ENCODE measurements around the gene RAPGEF5.

Gene RAPGEF5

GRCh38 chr7:22195397-22196172 is 161.4 kb downstream of the RAPGEF5 start:
- no peak for TF ChIP-seq POLR2AphosphoS5 (IDR thresholded peaks at IDR 0.05; ENCODE audit: low read depth)
- TF ChIP-seq, protein P1, sequence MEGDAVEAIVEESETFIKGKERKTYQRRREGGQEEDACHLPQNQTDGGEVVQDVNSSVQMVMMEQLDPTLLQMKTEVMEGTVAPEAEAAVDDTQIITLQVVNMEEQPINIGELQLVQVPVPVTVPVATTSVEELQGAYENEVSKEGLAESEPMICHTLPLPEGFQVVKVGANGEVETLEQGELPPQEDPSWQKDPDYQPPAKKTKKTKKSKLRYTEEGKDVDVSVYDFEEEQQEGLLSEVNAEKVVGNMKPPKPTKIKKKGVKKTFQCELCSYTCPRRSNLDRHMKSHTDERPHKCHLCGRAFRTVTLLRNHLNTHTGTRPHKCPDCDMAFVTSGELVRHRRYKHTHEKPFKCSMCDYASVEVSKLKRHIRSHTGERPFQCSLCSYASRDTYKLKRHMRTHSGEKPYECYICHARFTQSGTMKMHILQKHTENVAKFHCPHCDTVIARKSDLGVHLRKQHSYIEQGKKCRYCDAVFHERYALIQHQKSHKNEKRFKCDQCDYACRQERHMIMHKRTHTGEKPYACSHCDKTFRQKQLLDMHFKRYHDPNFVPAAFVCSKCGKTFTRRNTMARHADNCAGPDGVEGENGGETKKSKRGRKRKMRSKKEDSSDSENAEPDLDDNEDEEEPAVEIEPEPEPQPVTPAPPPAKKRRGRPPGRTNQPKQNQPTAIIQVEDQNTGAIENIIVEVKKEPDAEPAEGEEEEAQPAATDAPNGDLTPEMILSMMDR (IDR thresholded peaks at IDR 0.05; ENCODE audit: insufficient read depth, low read length): no peak
- no peak for TF ChIP-seq GABPA (IDR thresholded peaks at IDR 0.05; ENCODE audit: low read depth)
- TF ChIP-seq SPI1 (IDR thresholded peaks at IDR 0.05; ENCODE audit: borderline replicate concordance, low read depth): no peak
- TF ChIP-seq, protein P2, sequence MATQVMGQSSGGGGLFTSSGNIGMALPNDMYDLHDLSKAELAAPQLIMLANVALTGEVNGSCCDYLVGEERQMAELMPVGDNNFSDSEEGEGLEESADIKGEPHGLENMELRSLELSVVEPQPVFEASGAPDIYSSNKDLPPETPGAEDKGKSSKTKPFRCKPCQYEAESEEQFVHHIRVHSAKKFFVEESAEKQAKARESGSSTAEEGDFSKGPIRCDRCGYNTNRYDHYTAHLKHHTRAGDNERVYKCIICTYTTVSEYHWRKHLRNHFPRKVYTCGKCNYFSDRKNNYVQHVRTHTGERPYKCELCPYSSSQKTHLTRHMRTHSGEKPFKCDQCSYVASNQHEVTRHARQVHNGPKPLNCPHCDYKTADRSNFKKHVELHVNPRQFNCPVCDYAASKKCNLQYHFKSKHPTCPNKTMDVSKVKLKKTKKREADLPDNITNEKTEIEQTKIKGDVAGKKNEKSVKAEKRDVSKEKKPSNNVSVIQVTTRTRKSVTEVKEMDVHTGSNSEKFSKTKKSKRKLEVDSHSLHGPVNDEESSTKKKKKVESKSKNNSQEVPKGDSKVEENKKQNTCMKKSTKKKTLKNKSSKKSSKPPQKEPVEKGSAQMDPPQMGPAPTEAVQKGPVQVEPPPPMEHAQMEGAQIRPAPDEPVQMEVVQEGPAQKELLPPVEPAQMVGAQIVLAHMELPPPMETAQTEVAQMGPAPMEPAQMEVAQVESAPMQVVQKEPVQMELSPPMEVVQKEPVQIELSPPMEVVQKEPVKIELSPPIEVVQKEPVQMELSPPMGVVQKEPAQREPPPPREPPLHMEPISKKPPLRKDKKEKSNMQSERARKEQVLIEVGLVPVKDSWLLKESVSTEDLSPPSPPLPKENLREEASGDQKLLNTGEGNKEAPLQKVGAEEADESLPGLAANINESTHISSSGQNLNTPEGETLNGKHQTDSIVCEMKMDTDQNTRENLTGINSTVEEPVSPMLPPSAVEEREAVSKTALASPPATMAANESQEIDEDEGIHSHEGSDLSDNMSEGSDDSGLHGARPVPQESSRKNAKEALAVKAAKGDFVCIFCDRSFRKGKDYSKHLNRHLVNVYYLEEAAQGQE (IDR thresholded peaks at IDR 0.05; ENCODE audit: insufficient replicate concordance, low read depth): no peak
- H3K4me3 ChIP-seq (replicated peaks; ENCODE audit: insufficient read depth, low read length): no peak overlapping the region
- no peak for DNase-seq (ENCODE audit: low read depth in 1 of 2, low spot score in 1 of 2)
- H3K27me3 ChIP-seq (ENCODE audit: insufficient read depth, poor library complexity, severe bottlenecking): no peaks in the 10 kb centered on the region
- no peak overlapping the region for H3K27ac ChIP-seq (replicated peaks)

DNA sequence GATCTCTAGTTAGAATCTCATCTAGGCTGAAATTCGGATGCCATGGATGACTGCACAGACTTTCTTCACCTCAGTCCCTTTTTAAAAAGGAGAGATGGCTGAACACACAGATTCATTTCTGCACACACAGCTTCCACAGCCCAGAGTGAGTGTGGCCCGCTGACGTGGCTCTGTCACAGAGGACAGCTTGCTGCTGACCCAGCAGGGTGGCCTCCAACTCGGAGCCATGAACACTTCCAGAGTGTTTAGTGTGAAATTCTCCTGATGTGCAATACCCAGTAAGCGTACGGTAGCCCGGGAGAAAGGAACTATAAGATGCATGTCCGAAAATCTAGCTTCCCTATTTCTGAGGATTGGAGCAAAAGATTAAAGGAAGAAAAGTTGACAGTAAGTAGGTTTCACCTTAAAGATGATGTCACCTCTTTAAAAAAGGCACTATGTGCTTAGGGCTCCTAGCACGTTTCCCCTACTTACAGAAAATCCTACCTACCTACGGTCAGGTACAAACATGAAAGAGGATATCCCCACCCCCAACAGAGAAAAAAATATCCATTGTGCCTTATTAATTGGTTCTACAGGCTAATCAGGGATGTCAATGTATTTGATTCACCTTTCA is 162.2 kb downstream of the RAPGEF5 start:
- no peak for DNase-seq (ENCODE audit: low read depth in 1 of 2, low spot score in 1 of 2)
- Histone ChIP-seq H3K4me3 (replicated peaks; ENCODE audit: insufficient read depth, low read length) (no peak overlapping the region), H3K27me3 (ENCODE audit: insufficient read depth, poor library complexity, severe bottlenecking) (no peaks in the 10 kb centered on the region), H3K27ac (replicated peaks) (no peak overlapping the region)
- TF ChIP-seq, protein P2 (IDR thresholded peaks at IDR 0.05; ENCODE audit: insufficient replicate concordance, low read depth): no peak
- TF ChIP-seq, protein P1 (IDR thresholded peaks at IDR 0.05; ENCODE audit: insufficient read depth, low read length): no peak
- no peak for TF ChIP-seq GABPA (IDR thresholded peaks at IDR 0.05; ENCODE audit: low read depth)
- TF ChIP-seq SPI1 (IDR thresholded peaks at IDR 0.05; ENCODE audit: borderline replicate concordance, low read depth): no peak
- no peak for TF ChIP-seq POLR2AphosphoS5 (IDR thresholded peaks at IDR 0.05; ENCODE audit: low read depth)

DNA sequence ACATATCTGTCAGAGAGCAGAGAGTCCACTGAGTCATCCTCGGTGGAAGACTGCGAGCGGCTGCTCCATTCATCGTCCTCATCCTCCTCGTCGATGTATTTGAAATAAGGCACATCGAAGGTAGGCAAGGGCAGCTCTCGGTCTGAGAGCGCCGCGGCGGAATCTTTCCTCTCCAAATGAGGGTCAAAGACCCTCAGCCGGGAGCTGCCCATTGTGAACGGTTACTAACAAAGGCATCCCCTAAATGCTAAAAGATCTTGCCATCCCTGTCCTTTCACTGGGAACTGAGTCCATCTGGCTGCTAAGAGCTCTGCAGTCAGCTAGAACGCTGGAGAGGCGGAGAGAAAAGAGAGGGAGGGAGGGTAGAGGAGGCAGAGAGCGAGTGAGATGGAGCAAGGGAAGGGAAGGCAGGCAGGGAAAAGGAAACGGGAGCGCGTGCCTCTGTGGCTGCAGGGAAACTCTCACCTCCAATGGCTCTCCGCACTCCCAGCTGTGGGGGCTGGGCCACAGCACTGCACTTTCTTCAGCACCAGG is 163.4 kb downstream of the RAPGEF5 start:
- H3K27ac ChIP-seq (replicated peaks): no peak overlapping the region
- no peak overlapping the region for H3K4me3 ChIP-seq (replicated peaks; ENCODE audit: insufficient read depth, low read length)
- H3K27me3 ChIP-seq (ENCODE audit: insufficient read depth, poor library complexity, severe bottlenecking): no peaks in the 10 kb centered on the region
- no peak for DNase-seq (ENCODE audit: low read depth in 1 of 2, low spot score in 1 of 2)
- no peak for TF ChIP-seq POLR2AphosphoS5 (IDR thresholded peaks at IDR 0.05; ENCODE audit: low read depth)
- TF ChIP-seq SPI1 (IDR thresholded peaks at IDR 0.05; ENCODE audit: borderline replicate concordance, low read depth): no peak
- TF ChIP-seq, protein P2 (IDR thresholded peaks at IDR 0.05; ENCODE audit: insufficient replicate concordance, low read depth): no peak
- TF ChIP-seq, protein P1 (IDR thresholded peaks at IDR 0.05; ENCODE audit: insufficient read depth, low read length): no peak
- TF ChIP-seq GABPA (IDR thresholded peaks at IDR 0.05; ENCODE audit: low read depth): no peak

Data from HL-60 (cell line).